NCI-H2081 treated with DMSO at 0.1 percent for 48 hours (cell line): ENCODE measurements around the gene GNPDA2.
A peak's percentile ranks its signal among the peaks of the same experiment; 100 is the strongest.
"Not testable (repeated sequence)": the region's sequence is repeated elsewhere in the genome, so short reads cannot be mapped to it uniquely, and the experiment has no call there.

ENCODE experiments used
- DNase-seq: peaks from one replicate; lab custom pipeline; 2025; lab: John Stamatoyannopoulos, UW

The GNPDA2 gene

DNA sequence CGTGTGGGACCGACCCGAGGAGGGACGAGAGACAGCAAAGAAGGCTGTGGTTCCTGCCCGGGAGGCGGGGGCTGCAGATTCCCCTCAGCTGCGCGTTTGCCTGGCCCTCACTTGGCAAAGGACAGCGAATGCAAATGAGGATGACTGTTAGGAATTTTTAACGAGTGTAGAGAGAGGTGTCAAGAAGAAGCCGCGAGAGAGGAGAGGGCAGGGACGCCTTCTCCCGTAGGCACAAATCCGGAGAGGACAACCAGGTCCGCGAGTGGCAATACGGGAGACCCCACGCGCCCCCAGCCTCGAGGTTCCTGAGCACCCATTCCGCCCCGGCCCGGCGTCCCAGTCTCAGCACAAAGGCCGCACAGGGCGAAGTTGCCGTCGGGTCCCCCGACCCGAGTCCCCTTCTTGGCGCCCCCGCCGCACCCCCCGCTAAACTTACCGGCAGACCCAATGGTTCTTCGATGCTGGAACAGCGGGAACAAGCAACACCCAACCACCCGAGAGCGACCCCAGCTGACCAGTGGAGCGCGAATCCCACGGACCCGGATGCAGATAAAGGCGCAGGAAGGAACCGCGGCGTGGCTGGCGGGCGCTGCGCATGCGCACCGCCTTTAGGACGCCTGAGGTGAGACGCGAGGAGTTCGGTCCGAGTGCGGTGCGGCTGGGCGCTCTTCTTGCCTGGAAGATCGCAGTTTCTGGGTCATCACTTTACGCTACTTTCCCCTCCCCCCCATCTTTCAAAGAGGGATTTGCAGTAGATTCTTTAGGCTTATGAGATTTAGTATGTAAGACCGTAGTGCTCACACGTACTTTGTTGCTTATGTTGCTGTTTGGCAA, at the start of gene GNPDA2:
TSS of gene GNPDA2 (minus strand) at position 519 of the 834 bp plus-strand sequence. CDS start 4,349 bp downstream, outside the sequence.
- peak; percentile 70 for DNase-seq

DNA sequence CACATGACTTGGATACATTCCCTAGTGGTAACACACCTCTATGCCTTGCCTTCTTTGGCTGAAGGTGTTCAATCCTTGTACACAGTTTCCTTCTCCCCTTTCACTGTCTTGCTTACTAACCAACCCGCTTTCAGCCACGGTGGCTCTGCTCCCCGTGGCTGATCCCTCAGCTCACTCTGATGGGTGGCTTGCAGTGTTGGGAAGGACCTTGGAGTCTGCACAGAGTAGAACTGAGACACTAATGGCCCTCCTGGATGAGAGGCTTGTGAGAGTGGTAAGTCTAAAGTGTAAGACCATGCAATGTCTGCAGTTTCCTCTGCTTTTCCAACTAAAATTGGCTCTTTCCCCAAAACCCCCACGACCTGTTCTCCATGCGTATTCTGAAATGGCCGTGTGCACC, 46.0 kb upstream of the GNPDA2 start:
- DNase-seq, result no peak

DNA sequence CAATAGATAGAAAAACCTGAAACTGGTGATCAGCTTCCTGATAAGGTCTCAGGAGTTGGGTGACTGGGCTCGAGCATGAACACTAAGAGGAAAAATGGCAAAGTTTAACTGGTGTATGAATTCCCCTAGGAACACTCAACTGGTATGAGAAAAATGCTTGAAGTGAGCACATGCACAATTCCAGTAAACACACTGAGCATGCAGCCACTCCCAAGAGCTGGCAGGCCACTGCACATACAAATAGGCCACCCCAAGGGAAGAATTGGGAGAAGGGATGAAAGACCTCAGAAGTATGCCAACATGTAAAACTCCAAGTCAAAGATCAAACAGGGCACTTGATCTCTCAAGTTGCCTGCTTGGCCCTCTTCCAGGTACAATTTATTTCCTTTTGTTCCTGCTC, 45.4 kb upstream of the GNPDA2 start:
- DNase-seq, result no peak

DNA sequence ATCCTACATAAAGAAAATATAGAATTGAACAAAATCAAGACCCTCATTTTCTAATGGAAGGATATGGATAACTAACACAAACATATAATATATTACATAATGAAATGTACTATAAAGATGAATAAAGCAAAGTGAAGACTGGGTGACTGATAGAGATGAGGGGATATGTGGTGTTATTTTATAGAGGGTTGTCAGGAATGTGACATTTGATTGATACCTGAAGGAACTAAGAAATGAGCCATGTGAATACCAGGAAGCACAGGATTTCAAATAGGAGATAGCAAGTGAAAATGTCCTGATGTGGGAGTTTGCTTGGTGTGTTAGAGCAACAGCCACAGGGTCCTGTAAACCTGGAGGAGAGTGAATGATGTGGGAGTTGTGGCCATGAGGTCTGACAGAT, 40.1 kb upstream of the GNPDA2 start:
- no peak for DNase-seq

DNA sequence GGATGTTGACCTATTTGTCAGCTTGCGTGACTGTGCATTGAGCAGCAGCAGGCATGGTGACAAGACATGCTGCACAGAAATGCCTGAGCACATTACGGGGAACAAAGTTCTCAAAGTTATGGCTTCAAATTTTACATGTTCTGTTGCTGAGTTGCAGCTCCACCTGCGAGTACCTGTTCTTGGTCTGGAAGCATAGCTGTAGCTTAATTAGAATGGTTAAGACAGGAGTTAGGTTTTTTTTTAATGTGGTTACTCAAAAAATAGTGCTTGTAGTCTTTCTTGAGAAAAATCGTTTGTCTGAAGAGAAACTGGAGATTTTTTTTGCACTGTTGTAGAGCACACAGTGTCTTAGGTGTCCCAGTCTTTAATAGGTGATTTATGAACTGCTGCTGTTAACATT, 38.8 kb upstream of the GNPDA2 start:
- DNase-seq, result no peak

DNA sequence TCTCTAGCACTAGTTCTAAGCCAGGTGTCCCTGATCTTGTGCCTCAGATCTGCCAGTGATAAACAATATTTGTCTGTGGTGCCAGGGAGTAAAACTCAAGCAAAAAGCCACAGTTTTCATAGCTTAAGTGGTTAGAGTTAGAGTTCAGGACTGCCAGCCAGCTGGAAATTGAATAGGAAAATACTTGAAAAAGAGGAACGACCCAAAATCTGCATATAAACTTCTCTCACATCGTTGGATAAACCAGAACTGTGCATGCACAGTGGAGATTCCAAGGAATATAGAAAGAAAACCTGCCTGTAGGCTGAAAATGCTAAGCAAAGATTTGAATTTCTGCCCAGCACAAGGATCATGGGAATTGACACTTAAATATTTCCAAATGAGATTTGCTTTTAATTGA, 35.0 kb upstream of the GNPDA2 start:
- no peak for DNase-seq

DNA sequence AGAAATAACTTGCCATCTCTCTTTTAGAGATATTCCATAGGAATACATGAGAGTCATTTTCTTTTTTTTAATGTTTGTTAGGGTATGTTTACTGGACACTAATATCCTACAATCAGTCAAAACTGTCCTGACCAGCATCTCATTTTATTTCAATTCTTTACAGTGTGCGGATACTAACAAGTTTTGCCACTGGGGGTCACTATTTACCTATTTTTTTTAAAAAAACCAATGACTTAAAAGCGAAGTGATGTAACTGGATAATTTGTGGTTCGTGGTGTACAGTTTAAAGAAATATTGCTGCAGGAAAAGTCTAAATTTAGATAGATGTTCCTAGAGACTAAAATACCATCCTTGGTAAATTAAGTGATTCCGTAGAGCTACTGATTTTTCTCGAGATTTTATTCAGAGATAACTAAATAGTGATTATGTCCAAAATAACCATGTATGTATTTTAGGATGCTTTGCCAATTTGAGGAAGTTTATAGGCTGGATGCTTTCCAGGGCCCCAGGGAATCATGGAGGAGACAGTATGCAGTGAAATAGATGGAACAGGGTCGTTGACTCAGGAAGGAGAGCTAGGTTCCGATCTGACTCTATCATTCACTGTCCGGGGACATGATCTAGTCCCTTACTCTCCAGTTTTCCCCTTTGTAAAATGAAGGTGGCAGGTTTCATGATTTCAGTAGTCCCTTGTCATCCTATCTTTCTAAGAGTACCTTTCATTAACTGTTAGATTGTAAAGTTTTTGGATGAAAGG, 34.0 kb upstream of the GNPDA2 start:
- DNase-seq, result peak; percentile 19

DNA sequence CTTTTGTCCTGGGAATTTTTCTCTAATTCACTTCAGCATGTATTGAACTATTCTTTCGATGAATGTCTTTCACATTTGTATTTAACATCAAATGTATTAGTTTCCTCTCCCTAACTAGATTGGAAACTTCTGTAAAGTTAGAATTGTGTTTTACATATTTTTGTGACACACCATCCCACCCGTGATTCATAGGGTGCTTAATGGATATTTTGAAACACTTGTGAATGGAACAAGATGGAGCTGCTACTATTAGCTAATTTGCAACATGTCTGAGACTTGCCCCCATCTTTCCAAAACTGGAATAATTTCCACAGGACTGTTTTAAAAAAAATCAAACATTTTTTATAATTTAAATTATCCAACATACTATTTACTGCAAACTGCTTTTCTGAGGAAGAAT, 30.2 kb upstream of the GNPDA2 start:
- DNase-seq, result no peak

DNA sequence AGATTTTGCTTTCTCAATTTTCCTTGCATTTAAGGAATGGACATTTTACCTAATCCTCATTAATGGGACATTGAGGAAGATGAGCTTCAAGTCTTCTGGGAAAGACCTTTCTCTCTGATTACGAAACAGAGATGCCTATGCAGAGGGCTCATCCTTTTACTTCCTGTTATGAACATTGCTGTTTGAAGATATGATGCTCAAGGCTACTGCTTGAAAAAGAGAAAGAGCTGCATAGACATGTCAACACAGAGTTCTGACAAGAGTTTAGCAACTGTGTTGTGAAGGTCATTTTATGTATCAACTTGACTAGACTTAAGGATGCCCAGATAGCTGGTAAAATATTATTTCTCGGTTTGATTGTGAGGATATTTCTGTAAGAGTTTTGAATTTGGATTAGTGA, 13.8 kb upstream of the GNPDA2 start:
- no peak for DNase-seq

DNA sequence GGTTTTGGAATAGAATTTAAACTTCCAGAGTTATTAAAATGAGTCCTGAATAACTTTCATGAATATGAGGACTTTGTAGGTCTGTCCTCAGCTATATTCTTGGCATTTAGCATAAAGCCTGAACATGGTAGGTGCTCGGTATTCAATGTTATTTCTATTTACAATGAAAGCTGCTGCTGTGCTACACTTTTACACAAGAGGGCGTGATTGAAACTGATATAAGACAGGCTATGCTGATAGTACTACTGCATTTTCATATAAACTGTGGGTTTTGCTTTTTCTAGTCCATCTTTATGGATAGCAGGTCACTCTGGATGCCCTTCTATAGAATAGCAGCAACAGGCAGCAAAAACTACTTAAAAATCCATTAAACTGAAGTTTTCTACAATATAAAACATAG, 12.3 kb upstream of the GNPDA2 start:
- DNase-seq, result no peak

DNA sequence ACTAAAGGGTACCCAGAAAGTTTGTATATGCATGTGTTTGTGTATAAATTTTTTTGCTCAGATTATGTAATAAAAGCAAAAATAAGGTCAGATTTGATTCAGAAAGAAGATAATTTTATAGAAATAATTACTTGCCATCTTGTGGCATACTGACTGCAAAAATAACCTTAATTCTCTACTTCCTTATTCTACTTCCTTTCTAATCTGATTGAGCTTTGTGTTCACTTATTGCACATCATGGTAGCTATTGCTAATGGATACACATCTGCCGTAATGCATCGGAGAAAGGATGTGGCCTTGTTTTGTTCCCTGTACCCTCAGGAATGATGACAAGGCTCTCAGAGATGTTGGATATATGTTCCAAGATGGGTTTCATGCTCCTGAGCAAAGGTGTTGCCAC, 10.5 kb upstream of the GNPDA2 start:
- DNase-seq, result no peak

DNA sequence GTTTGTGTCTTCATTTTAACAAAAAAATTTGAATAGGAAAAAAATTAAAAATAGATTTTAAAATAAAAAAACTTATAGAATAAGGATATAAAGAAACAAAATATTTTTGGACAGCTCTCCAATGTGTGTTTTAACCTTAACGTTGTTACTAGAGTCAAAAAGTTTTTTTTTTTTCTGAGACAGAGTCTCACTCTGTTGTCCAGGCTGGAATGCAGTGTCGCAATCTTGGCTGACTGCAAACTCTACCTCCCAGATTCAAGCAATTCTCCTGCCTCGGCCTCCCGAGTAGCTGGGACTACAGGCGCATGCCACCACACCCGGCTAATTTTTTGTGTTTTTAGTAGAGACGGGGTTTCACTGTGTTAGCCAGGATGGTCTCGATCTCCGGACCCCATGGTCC, 2.3 kb upstream of the GNPDA2 start:
- DNase-seq, result not testable (repeated sequence)

DNA sequence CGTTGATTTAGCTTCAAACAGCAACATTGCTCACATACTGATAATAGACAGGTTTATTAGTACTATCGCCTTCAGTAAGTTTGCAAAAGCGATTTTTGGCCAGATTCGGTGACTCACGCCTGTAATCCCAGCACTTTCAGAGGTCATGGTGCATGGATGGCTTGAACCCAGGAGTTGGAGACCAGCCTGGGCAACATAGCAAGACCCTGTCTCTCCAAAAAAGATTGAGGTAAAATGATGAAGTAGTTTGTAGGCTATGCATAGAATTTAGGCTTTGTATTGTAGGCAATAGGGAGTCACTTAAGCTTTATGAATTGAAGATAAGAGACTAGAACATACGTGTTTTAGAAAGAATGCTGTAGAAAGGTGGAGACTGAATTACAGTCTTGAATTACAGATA, 1.1 kb upstream of the GNPDA2 start:
- no peak for DNase-seq

DNA sequence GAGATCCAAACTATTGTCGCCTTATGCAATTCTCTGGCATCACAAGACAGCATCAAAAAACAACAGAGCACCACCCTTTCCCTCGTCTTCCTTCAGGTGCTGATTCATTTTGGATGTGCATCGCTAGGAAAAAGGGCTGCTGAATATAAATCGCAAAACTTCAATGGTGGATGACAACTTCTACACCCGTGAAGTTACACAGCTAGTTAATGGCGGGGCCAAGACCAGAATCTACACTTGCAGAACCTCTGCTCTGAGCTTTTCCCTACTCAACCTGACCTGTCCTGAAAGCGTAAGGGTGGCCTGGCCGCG, 674 bp downstream of the GNPDA2 start:
- no peak for DNase-seq

DNA sequence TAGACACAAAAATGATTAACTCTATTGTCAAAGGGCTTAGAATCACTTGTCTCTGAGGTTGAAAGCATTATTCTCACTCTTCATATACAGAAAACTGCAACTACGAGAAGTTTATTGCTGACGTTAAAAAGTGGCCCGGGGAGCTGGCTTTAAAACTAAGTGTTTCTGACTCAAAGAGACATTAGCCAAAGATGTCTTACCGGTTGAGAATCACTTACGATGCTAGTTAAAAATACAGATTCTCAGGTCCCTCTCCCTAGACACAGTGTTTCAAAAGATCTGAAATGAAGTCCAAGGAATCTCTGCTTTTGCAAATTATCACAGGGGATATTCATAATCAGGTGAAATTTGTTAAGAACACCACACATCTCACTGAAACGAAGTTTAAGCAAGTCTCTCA, 1.2 kb downstream of the GNPDA2 start:
- DNase-seq, result no peak

DNA sequence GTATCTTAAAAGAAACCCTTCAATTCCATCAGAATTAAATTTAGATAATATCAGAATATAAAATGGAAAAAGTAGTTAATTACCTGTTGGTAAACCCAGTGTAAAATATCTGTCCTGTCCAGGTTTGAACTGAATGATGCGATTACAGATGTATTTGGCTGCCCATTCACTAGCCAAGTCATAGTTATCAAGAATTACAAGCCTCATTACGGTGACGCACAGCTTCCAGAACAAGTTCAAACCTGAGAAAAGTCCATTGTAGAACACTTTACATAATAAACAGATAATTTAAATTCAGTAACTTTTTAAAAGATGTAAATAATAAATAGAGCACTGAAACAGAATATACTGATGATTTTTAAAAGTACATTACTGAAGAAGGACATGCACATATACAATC, 4.4 kb downstream of the GNPDA2 start:
- no peak for DNase-seq

DNA sequence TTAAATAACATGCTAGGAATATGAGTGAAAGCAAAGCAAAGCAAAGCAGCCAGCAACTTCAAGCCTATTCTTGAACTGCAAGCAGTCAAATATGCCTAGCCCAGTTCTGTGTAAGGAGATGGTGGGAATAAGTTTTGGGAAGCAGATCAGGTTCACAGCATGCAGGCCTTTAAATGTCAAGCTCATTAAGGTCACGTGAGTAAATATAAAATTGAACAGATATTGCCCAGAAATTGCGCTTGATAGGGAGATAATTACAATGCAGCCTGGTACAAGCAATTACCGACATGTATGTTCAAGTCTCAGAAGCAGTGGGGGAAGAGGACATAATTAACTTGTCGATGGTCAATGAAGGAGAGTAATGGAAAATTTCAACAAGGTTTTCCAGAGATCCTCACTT, 6.0 kb downstream of the GNPDA2 start:
- peak; percentile 75 for DNase-seq

DNA sequence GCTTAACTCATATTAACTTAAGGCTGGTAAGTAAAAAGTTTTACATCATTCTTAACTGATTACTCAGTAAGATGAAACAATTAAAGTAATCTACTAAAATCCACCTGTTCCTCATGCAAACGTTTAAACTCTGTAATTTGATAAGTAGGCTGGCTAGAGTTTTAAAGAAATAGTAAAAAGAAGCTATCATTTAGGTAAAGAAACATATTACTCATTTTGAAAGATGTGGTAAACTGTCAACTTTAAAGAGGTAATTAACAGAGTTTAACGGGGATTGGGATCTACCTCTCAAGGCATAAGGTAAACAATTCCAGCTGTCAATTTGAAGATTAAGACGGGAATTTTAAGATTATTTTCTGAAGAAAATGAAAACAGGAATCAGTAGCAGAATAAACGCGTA, 9.8 kb downstream of the GNPDA2 start:
- DNase-seq, result no peak

DNA sequence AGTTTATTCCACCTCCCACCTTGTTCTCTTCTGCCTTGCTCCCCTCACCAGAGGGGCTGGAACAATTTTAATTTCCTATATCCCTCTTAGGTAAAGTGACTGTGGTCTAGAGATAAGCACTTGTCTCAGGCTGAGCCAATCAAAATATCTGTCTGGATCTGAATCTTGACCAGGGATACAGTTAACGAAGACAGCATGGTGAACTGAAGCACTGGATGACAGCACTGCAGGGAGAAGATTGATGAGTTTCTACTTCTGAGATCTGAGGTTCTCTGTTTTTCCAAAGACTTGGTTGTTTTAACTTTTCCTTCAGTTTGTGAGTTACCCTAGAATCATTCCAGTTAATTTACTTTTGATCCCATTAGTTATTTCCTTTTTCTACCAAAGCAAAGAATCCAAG, 13.2 kb downstream of the GNPDA2 start:
- no peak for DNase-seq

DNA sequence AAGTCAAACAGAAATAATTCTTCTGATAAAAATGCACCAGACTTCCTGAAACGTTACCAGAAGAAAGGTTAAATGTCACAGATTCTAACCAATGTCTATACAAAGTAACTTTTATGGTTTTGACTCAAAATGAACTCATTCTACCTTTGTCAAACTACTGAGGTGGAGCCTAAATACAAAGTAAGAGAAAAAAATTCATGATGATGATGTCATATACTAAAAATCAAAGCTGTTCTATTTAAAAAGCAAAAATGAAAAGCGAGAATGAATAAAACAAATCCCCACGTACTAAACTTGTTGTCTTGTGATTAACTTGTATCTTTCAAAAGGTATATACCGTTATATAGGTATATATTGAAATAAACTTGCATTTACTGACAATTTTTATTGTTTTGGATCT, 21.7 kb downstream of the GNPDA2 start:
- no peak for DNase-seq

DNA sequence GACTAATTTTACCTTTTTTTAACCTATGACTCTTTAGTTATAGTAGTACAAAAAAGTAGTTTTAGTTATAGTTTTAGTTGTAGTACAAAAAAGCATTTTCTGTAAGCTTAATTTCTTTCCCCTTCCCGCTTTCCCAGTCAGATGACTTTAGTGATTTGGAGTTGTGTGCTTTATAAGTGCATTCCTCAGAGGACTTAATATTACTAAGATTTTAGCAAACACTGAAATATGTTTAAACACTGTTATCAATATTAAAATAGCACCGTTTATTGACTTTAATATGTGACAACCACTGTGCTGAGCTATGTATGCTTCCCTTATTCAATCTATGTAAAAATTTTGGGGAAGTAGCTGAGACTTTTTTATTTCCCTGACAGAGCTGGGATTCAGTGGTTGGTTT, 25.3 kb downstream of the GNPDA2 start:
- no peak for DNase-seq

DNA sequence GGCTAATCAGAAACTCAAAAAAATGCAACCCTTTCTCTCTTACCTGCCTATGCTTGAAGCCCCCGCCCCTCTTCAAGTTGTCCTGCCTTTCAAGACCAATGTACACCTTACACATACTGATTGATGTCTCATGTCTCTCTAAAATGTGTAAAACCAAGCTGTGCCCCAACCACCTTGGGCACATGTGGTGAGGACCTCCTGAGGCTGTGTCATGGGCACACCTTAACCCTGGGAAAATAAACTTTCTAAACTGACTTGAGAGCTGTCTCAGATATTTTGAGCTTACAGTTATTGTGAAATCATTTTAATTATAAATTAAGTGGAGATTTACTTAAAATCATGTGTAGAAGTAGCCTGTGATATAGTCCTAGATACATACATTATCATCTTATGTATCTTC, 25.9 kb downstream of the GNPDA2 start:
- DNase-seq, result no peak

DNA sequence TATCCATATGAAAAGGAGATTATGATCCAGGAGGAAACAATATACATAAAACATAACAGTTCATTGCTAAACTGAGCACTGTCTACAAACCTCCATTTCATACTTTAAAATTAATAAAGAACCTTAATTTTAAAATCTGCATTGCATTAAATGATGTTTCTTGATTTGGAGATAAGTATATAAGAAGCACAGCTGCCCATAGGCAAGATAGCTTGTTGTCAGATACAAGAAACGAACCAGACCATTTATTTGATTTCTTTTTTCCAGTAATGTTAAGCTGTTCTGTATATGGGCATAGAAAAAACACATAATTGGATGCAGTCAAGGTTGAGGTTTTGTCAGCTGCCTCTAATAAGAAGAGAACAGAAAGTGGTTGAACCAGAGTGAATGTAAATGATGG, 41.7 kb downstream of the GNPDA2 start:
- no peak for DNase-seq

DNA sequence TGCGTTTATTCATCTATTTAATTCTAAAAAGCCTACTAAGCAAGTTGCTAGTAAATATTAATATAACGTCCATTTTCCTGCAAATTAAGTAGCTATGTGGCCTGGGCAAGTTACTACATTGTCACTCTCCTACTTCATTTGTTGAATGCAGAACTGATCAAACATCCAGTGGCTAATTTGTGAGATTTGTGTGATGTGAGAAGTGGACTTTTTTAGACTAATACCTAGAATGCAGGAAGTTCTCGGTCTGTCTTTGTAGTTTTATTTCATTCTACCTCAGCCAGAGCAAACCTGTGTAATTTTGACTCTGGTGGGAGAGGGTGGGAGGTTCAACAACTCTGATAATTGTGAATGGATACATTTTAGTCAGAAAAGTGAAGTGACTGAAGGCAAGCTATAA, 47.3 kb downstream of the GNPDA2 start:
- no peak for DNase-seq
